HepG2 (cell line): ENCODE data around the gene KRT33A. TPM values are rescaled to one million over a fixed set of nuclear protein-coding genes. Genes with fewer than 3 reads are reported as not detected.

Source experiments
- EHMT2 ChIP-seq: fragments of 200-600 bp; sonication (generic); IDR thresholded peaks from 2 replicates; pipeline ENCODE4 v1.7.0; 2017; ENCODE audit warnings: antibody characterized with exemption, low read depth, low read length, borderline replicate concordance
- ESRRA ChIP-seq: sonication (generic); formaldehyde crosslinking; IDR thresholded peaks from 2 replicates; pipeline ENCODE4 v1.5.1; 2020; ENCODE audit warnings: mild to moderate bottlenecking, low read depth, missing genetic modification reagents
- FOXP1 ChIP-seq, 2 experiments: fragments of 450-650 bp in 1 of 2; IDR thresholded peaks; 2 replicates each; pipeline ENCODE4 v1.6.1; 2017 to 2018; ENCODE audit warnings: antibody characterized with exemption in 1 of 2
- HCFC1 ChIP-seq: fragments of 150-350 bp; IDR thresholded peaks from 2 replicates; pipeline ENCODE4 v1.6.1; 2014; ENCODE audit warnings: low read depth, low read length
- HMG20A ChIP-seq: IDR thresholded peaks from 2 replicates; pipeline ENCODE4 v1.6.1; 2016; ENCODE audit warnings: borderline replicate concordance
- MTA1 ChIP-seq: sonication (generic); formaldehyde crosslinking; IDR thresholded peaks from 2 replicates; pipeline ENCODE4 v1.4.0; 2020; ENCODE audit warnings: missing genetic modification reagents, mild to moderate bottlenecking, borderline replicate concordance
- ZFP41 ChIP-seq: sonication (generic); formaldehyde crosslinking; IDR thresholded peaks from 2 replicates; pipeline ENCODE4 v1.4.0; 2020; ENCODE audit warnings: mild to moderate bottlenecking, missing genetic modification reagents, borderline replicate concordance
- polyA plus RNA-seq, 8 experiments: library from polyadenylated mRNA; depleted of rRNA in 3 of 8; stranded (reverse) in 7 of 8; unstranded in 1 of 8; fragments of >200 nt; fragmentation: Illumina TruSeq in 4 of 8; extraction: Trizol in 4 of 8; gene quantifications; 2 replicates each; pipeline versions ENCODE4 v1.2.1 to v1.2.3, GENCODE V29; 2011 to 2016; ENCODE audit warnings: low read depth in 4 of 8, missing spikeins in 1 of 8, mixed read lengths in 1 of 8; ENCODE audit not compliant: insufficient read depth in 1 of 8
- total RNA-seq, 5 experiments: library from RNA; depleted of rRNA; stranded (reverse); fragments of >200 nt; fragmentation: Illumina TruSeq; extraction: Trizol; gene quantifications; 2 replicates each; pipeline ENCODE4 v1.2.3, GENCODE V29; 2016; ENCODE audit warnings: low read depth in 1 of 5
- TF ChIP-seq, protein P1 (sequence below): IDR thresholded peaks from 2 replicates; pipeline ENCODE4 v1.6.1; 2016; ENCODE audit warnings: low read depth
- TF ChIP-seq, protein P2 (sequence below): sonication (generic); formaldehyde crosslinking; IDR thresholded peaks from 2 replicates; pipeline ENCODE4 v1.5.0; 2020; ENCODE audit warnings: missing genetic modification reagents
- TF ChIP-seq, protein P3 (sequence below): sonication (generic); formaldehyde crosslinking; IDR thresholded peaks from 2 replicates; pipeline ENCODE4 v1.5.1; 2020; ENCODE audit warnings: missing genetic modification reagents, mild to moderate bottlenecking, borderline replicate concordance
- TF ChIP-seq, protein P4 (sequence below): sonication (generic); formaldehyde crosslinking; IDR thresholded peaks from 2 replicates; pipeline ENCODE4 v1.4.0; 2020; ENCODE audit warnings: missing genetic modification reagents
- TF ChIP-seq, protein P5 (sequence below): sonication (generic); formaldehyde crosslinking; IDR thresholded peaks from 2 replicates; pipeline ENCODE4 v1.5.1; 2020; ENCODE audit warnings: missing genetic modification reagents, mild to moderate bottlenecking, borderline replicate concordance
- TF ChIP-seq, protein P6 (sequence below): sonication (generic); formaldehyde crosslinking; conservative IDR thresholded peaks from 2 replicates; pipeline ENCODE4 v1.8.1; 2023; ENCODE audit warnings: missing genetic modification reagents
- TF ChIP-seq, protein P7 (sequence below): sonication (generic); formaldehyde crosslinking; IDR thresholded peaks from 2 replicates; pipeline ENCODE4 v1.8.0; 2022; ENCODE audit warnings: missing genetic modification reagents, mild to moderate bottlenecking, borderline replicate concordance
- TF ChIP-seq, protein P8 (sequence below): sonication (generic); formaldehyde crosslinking; IDR thresholded peaks from 2 replicates; pipeline ENCODE4 v1.5.0; 2020; ENCODE audit warnings: mild to moderate bottlenecking, missing genetic modification reagents

The KRT33A gene
- total and polyA plus RNA-seq, 2 of the 13 experiments (the other 11 are each of a cell fraction or from before 2014, with no cell fraction given) = not detected

DNA sequence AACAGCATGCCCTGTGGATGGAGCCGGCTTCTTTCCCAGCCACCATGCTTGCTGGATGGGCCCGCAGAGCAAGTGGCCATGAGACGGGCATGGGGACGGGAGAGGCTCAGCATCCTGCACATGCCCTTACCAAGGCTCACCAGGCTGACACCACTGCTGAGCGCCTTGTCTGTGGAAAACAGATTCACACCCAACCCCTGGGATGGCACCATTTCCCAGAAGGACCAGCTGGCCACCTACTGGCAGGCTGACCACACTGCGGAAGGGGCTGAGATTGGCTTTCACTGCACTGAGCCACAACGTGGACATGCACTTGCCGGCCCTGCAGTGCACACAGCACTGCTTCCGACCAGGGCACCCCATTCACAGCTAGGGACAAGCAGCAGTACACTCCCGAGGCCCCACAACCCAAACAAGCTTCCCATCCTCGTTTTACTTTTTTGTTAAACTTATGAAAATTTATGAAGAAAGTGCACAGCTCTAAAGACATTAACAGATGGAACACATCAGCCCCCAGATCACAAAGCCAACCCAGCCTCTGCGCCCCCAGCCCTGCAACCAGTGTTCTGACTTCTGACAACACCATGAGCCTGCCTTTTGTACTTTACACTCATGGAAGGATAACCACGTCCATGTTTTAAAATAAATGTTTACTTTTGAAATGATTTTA lies 21.2 kb downstream of the KRT33A start (continued):
- TF ChIP-seq, protein P1, sequence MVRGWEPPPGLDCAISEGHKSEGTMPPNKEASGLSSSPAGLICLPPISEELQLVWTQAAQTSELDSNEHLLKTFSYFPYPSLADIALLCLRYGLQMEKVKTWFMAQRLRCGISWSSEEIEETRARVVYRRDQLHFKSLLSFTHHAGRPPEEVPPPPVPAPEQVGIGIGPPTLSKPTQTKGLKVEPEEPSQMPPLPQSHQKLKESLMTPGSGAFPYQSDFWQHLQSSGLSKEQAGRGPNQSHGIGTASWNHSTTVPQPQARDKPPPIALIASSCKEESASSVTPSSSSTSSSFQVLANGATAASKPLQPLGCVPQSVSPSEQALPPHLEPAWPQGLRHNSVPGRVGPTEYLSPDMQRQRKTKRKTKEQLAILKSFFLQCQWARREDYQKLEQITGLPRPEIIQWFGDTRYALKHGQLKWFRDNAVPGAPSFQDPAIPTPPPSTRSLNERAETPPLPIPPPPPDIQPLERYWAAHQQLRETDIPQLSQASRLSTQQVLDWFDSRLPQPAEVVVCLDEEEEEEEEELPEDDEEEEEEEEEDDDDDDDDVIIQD (CRISPR knock-in tag) = no peak
- TF ChIP-seq, protein P2, sequence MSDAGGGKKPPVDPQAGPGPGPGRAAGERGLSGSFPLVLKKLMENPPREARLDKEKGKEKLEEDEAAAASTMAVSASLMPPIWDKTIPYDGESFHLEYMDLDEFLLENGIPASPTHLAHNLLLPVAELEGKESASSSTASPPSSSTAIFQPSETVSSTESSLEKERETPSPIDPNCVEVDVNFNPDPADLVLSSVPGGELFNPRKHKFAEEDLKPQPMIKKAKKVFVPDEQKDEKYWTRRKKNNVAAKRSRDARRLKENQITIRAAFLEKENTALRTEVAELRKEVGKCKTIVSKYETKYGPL (CRISPR knock-in tag) = no peak
- TF ChIP-seq FOXP1 (IDR thresholded peaks at IDR 0.05) (no peak), FOXP1 (CRISPR knock-in tag; IDR thresholded peaks at IDR 0.05) (no peak), HMG20A (CRISPR knock-in tag) (no peak; the same call in 1 of the 2 replicates), MTA1 (CRISPR knock-in tag) (no peak), HCFC1 (no peak), EHMT2 (no peak), ZFP41 (CRISPR knock-in tag) (no peak), ESRRA (no peak)
- TF ChIP-seq, protein P3, sequence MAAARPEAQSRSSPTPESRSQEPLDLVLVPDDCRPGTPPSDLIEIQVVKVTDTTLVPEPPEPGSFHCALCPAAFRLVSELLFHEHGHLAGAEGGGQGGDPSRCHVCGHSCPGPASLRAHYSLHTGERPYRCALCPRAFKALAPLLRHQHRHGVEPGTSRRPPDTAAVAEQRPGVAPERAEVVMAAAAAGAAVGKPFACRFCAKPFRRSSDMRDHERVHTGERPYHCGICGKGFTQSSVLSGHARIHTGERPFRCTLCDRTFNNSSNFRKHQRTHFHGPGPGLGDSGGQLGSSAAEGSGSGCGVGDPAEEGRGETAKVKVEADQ (CRISPR knock-in tag) = no peak
- TF ChIP-seq, protein P4, sequence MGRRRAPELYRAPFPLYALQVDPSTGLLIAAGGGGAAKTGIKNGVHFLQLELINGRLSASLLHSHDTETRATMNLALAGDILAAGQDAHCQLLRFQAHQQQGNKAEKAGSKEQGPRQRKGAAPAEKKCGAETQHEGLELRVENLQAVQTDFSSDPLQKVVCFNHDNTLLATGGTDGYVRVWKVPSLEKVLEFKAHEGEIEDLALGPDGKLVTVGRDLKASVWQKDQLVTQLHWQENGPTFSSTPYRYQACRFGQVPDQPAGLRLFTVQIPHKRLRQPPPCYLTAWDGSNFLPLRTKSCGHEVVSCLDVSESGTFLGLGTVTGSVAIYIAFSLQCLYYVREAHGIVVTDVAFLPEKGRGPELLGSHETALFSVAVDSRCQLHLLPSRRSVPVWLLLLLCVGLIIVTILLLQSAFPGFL (CRISPR knock-in tag) = no peak
- TF ChIP-seq, protein P5, sequence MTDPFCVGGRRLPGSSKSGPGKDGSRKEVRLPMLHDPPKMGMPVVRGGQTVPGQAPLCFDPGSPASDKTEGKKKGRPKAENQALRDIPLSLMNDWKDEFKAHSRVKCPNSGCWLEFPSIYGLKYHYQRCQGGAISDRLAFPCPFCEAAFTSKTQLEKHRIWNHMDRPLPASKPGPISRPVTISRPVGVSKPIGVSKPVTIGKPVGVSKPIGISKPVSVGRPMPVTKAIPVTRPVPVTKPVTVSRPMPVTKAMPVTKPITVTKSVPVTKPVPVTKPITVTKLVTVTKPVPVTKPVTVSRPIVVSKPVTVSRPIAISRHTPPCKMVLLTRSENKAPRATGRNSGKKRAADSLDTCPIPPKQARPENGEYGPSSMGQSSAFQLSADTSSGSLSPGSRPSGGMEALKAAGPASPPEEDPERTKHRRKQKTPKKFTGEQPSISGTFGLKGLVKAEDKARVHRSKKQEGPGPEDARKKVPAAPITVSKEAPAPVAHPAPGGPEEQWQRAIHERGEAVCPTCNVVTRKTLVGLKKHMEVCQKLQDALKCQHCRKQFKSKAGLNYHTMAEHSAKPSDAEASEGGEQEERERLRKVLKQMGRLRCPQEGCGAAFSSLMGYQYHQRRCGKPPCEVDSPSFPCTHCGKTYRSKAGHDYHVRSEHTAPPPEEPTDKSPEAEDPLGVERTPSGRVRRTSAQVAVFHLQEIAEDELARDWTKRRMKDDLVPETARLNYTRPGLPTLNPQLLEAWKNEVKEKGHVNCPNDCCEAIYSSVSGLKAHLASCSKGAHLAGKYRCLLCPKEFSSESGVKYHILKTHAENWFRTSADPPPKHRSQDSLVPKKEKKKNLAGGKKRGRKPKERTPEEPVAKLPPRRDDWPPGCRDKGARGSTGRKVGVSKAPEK (CRISPR knock-in tag) = 0 out of 2 replicates have a peak, but pooled peaks have one; percentile 32
- TF ChIP-seq, protein P6, sequence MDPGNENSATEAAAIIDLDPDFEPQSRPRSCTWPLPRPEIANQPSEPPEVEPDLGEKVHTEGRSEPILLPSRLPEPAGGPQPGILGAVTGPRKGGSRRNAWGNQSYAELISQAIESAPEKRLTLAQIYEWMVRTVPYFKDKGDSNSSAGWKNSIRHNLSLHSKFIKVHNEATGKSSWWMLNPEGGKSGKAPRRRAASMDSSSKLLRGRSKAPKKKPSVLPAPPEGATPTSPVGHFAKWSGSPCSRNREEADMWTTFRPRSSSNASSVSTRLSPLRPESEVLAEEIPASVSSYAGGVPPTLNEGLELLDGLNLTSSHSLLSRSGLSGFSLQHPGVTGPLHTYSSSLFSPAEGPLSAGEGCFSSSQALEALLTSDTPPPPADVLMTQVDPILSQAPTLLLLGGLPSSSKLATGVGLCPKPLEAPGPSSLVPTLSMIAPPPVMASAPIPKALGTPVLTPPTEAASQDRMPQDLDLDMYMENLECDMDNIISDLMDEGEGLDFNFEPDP (CRISPR knock-in tag) = no peak
- TF ChIP-seq, protein P7, sequence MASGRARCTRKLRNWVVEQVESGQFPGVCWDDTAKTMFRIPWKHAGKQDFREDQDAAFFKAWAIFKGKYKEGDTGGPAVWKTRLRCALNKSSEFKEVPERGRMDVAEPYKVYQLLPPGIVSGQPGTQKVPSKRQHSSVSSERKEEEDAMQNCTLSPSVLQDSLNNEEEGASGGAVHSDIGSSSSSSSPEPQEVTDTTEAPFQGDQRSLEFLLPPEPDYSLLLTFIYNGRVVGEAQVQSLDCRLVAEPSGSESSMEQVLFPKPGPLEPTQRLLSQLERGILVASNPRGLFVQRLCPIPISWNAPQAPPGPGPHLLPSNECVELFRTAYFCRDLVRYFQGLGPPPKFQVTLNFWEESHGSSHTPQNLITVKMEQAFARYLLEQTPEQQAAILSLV (CRISPR knock-in tag) = no peak
- TF ChIP-seq, protein P8, sequence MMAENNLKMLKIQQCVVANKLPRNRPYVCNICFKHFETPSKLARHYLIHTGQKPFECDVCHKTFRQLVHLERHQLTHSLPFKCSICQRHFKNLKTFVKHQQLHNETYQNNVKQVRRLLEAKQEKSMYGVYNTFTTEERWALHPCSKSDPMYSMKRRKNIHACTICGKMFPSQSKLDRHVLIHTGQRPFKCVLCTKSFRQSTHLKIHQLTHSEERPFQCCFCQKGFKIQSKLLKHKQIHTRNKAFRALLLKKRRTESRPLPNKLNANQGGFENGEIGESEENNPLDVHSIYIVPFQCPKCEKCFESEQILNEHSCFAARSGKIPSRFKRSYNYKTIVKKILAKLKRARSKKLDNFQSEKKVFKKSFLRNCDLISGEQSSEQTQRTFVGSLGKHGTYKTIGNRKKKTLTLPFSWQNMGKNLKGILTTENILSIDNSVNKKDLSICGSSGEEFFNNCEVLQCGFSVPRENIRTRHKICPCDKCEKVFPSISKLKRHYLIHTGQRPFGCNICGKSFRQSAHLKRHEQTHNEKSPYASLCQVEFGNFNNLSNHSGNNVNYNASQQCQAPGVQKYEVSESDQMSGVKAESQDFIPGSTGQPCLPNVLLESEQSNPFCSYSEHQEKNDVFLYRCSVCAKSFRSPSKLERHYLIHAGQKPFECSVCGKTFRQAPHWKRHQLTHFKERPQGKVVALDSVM (CRISPR knock-in tag) = no peak
